HG02973 (cell line): Measurements from ENCODE around the gene COG2.
"Not testable (repeated sequence)": the region's sequence is repeated elsewhere in the genome, so short reads cannot be mapped to it uniquely, and the experiment has no call there.

ENCODE experiments used
- ATAC-seq: cut with Tn5 transposase; IDR thresholded peaks from one replicate; pipeline ENCODE4 v1.9.1; 2021; ENCODE audit warnings: moderate library complexity; ENCODE audit not compliant: unreplicated experiment

Gene COG2

GRCh38 chr1:230713547-230713914, 71.2 kb downstream of the COG2 start:
- ATAC-seq = no peak

- no peak for ATAC-seq
These were observed 71.9 kb downstream of the COG2 start, which contains the start of gene AGT for GRCh38 chr1:230713915-230714764. AGT (minus strand) TSS chr1:230714122; CDS start chr1:230710823, 3,299 bp downstream.

GRCh38 chr1:230715510-230715909, 73.2 kb downstream of the COG2 start:
- no peak for ATAC-seq

- not testable (repeated sequence) for ATAC-seq
These were observed 74.2 kb downstream of the COG2 start for GRCh38 chr1:230716453-230716852.

GRCh38 chr1:230717251-230717650, 75.0 kb downstream of the COG2 start:
- ATAC-seq = no peak

GRCh38 chr1:230721849-230722522, 79.7 kb downstream of the COG2 start:
- not testable (repeated sequence) for ATAC-seq

- no peak for ATAC-seq
These were observed 83.2 kb downstream of the COG2 start for GRCh38 chr1:230725256-230726012.

GRCh38 chr1:230728710-230729392, 86.6 kb downstream of the COG2 start:
- ATAC-seq = no peak

GRCh38 chr1:230730977-230731376, 88.7 kb downstream of the COG2 start:
- no peak for ATAC-seq

GRCh38 chr1:230735447-230735846, 93.2 kb downstream of the COG2 start:
- no peak for ATAC-seq

GRCh38 chr1:230737622-230738262, 95.5 kb downstream of the COG2 start:
- no peak for ATAC-seq

GRCh38 chr1:230739564-230740290, 97.4 kb downstream of the COG2 start:
- no peak for ATAC-seq
